ENCODE measurements around the gene TUSC2. TPM values are rescaled to one million over a fixed set of nuclear protein-coding genes. Genes with fewer than 3 reads are reported as not detected.

TUSC2 gene
- polyA plus RNA-seq, 1 of the 3 experiments (the other 2 are of a cell fraction): 58.7 TPM

DNA sequence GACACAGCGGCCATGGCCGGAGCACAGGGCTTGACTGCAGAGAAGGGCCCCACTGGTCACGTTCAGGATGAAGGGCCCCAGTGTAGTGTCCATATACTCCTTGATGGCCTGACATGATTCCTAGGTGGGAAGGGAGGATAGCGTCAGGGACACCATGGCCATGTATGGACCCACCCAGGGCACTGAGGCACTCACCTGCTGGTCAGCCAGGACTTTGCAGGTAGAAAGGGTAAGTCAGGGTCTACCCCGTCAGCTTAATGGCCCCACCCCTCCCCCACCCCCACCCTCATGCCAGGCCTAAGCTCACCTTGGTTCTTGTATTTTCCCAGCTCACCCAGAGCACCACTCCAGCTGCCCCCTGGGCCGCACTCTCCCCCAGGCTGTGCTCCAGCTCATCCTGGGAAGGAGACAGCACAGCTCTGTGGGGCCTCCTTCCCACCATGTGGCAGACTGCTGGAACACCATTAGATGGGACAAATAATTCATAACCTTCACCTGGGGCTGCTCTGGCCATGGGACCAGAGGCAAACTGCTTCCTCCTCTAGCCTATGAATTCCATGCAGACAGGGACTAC lies 27.3 kb downstream of the TUSC2 start:
- Histone ChIP-seq H3K27me3 (ENCODE audit: insufficient read depth) (no peaks in the 10 kb centered on the region), H3K79me2 (ENCODE audit: insufficient read depth) (peaks cover 7% of the 10 kb centered on the region; the same call in 1 of the 2 replicates), H3F3A (replicated peaks; ENCODE audit: insufficient read depth) (no peaks in the 10 kb centered on the region), H3K4me3 (ENCODE audit: low read depth in 2 of 2, low read length in 1 of 2) (no peak overlapping the region), H3K9me2 (no peaks in the 10 kb centered on the region), H3K27ac (ENCODE audit: low read depth in 2 of 2, low read length in 1 of 2) (no peak overlapping the region; a peak in 1 of 4 replicates), H3K4me1 (ENCODE audit: control insufficient read depth in 1 of 2, insufficient read depth in 2 of 2, low read depth in 1 of 2, low read length in 1 of 2) (peaks cover 10 to 38% of the 10 kb centered on the region in 2 experiments; a peak in 2 of 4 replicates), H3K36me3 (replicated peaks in 1 of 2; ENCODE audit: control insufficient read depth in 1 of 2, insufficient read depth in 2 of 2, low read length in 1 of 2) (peaks cover 0 to 6% of the 10 kb centered on the region in 2 experiments), H4K20me1 (ENCODE audit: insufficient read depth) (no peaks in the 10 kb centered on the region), H3K4me2 (peak overlapping the region; percentile 86), H3K9ac (no peak overlapping the region), H3K9me3 (no peaks in the 10 kb centered on the region), H2AFZ (ENCODE audit: low read depth) (no peak overlapping the region)
- no peak for DNase-seq
- POLR2A ChIA-PET: interaction anchor here (0.7 kb wide), 1 partner anchor 23 kb away, joined by 3 read pairs; no protein-coding TSS in a partner anchor
- CTCF ChIA-PET: interaction anchor here (1.0 to 7.7 kb wide), 2 partner anchors 19 to 41 kb away, joined by 3 to 45 read pairs; no protein-coding TSS in a partner anchor
- WGBS (ENCODE audit: low lambda C conversion rate): 100% methylated on average over 2 of the region's 6 CpGs
- TF ChIP-seq JUND (IDR thresholded peaks at IDR 0.05): no peak
- TF ChIP-seq, protein P1, sequence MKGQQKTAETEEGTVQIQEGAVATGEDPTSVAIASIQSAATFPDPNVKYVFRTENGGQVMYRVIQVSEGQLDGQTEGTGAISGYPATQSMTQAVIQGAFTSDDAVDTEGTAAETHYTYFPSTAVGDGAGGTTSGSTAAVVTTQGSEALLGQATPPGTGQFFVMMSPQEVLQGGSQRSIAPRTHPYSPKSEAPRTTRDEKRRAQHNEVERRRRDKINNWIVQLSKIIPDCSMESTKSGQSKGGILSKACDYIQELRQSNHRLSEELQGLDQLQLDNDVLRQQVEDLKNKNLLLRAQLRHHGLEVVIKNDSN (IDR thresholded peaks at IDR 0.05; ENCODE audit: borderline replicate concordance, low read depth): no peak
- no peak for TF ChIP-seq TEAD4 (IDR thresholded peaks at IDR 0.05; ENCODE audit: borderline replicate concordance, insufficient read depth)
- TF ChIP-seq, protein P2, sequence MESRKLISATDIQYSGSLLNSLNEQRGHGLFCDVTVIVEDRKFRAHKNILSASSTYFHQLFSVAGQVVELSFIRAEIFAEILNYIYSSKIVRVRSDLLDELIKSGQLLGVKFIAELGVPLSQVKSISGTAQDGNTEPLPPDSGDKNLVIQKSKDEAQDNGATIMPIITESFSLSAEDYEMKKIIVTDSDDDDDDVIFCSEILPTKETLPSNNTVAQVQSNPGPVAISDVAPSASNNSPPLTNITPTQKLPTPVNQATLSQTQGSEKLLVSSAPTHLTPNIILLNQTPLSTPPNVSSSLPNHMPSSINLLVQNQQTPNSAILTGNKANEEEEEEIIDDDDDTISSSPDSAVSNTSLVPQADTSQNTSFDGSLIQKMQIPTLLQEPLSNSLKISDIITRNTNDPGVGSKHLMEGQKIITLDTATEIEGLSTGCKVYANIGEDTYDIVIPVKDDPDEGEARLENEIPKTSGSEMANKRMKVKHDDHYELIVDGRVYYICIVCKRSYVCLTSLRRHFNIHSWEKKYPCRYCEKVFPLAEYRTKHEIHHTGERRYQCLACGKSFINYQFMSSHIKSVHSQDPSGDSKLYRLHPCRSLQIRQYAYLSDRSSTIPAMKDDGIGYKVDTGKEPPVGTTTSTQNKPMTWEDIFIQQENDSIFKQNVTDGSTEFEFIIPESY (IDR thresholded peaks at IDR 0.05; ENCODE audit: borderline replicate concordance, low read depth): no peak
- TF ChIP-seq, protein P3, sequence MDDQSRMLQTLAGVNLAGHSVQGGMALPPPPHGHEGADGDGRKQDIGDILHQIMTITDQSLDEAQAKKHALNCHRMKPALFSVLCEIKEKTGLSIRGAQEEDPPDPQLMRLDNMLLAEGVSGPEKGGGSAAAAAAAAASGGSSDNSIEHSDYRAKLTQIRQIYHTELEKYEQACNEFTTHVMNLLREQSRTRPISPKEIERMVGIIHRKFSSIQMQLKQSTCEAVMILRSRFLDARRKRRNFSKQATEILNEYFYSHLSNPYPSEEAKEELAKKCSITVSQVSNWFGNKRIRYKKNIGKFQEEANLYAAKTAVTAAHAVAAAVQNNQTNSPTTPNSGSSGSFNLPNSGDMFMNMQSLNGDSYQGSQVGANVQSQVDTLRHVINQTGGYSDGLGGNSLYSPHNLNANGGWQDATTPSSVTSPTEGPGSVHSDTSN (IDR thresholded peaks at IDR 0.05): no peak
- no peak for TF ChIP-seq TAF1 (IDR thresholded peaks at IDR 0.05; ENCODE audit: borderline replicate concordance, low read depth, low read length)

DNA sequence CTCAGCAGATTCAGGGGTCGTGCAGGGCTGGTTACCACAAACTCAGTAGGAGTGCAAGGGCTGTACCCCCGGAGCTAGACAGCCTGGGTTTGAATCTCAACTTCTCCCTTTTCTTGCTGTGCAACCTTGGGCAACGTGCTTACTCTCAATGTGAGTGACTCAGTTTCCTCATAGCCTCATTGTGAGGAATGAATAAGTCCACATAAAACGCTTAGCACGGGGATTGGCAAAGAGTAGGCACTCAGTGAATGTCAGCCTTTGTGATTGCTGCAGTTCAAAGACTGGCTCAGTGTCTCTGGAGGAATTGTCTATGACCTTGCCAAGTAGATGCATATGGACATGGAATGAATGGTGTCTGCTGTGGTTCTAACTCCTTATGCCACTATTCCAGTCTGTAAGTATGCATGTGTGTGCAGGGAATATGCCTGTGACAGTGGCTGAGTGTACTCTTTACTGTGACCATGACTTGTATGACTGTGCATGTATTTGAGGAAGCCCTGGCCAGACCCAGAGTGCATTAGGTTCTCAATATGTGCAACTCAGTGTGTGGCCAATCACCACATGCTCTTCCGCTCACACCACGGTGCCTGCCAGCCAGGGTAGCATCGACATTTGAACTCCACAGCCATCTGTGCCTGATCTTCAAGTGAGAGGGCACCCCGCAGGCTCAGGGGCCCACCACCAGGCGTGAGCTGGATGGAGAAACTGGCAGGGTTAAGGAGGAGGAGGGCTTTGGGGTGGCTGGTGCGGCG lies 27.9 kb downstream of the TUSC2 start:
- DNase-seq: no peak
- peaks cover 10 to 38% of the 10 kb centered on the region in 2 experiments; a peak in 2 of 4 replicates for H3K4me1 ChIP-seq (ENCODE audit: control insufficient read depth in 1 of 2, insufficient read depth in 2 of 2, low read depth in 1 of 2, low read length in 1 of 2)
- no peaks in the 10 kb centered on the region for H3K27me3 ChIP-seq (ENCODE audit: insufficient read depth)
- H3K4me3 ChIP-seq (ENCODE audit: low read depth in 2 of 2, low read length in 1 of 2): peak overlapping the region; percentile 52 to 66
- no peaks in the 10 kb centered on the region for H3F3A ChIP-seq (replicated peaks; ENCODE audit: insufficient read depth)
- no peaks in the 10 kb centered on the region for H3K9me2 ChIP-seq
- CTCF ChIA-PET: interaction anchor here (1.0 to 7.7 kb wide), 7 partner anchors 11 to 71 kb away, joined by 3 to 45 read pairs (median 4); partner anchors contain the start of gene LSMEM2
- POLR2A ChIA-PET: interaction anchor here (0.7 to 1.6 kb wide), 6 partner anchors 15 to 48 kb away, joined by 3 to 6 read pairs (median 4); partner anchors contain the start of gene TUSC2
- H3K9me3 ChIP-seq: no peaks in the 10 kb centered on the region
- H4K20me1 ChIP-seq (ENCODE audit: insufficient read depth): no peaks in the 10 kb centered on the region
- H2AFZ ChIP-seq (ENCODE audit: low read depth): peak overlapping the region; percentile 80
- peak overlapping the region; percentile 62 for H3K9ac ChIP-seq
- 55% methylated on average over 8 of the region's 12 CpGs for WGBS (ENCODE audit: low lambda C conversion rate)
- peak overlapping the region; percentile 86 for H3K4me2 ChIP-seq
- H3K79me2 ChIP-seq (ENCODE audit: insufficient read depth): peaks cover 7% of the 10 kb centered on the region; the same call in 1 of the 2 replicates
- H3K27ac ChIP-seq (ENCODE audit: low read depth in 2 of 2, low read length in 1 of 2): peak overlapping the region; percentile 54 to 79; a peak in 3 of 4 replicates
- H3K36me3 ChIP-seq (replicated peaks in 1 of 2; ENCODE audit: control insufficient read depth in 1 of 2, insufficient read depth in 2 of 2, low read length in 1 of 2): peaks cover 0 to 6% of the 10 kb centered on the region in 2 experiments
- TF ChIP-seq GABPA (IDR thresholded peaks at IDR 0.05; ENCODE audit: low read depth) (no peak), TAF1 (IDR thresholded peaks at IDR 0.05; ENCODE audit: borderline replicate concordance, low read depth, low read length) (no peak), NFIC (IDR thresholded peaks at IDR 0.05; ENCODE audit: borderline replicate concordance) (no peak), CHD2 (IDR thresholded peaks at IDR 0.05; ENCODE audit: low read length, partially characterized antibody) (no peak), RXRA (IDR thresholded peaks at IDR 0.05; ENCODE audit: borderline replicate concordance, low read depth) (no peak), SIN3A (IDR thresholded peaks at IDR 0.05; ENCODE audit: borderline replicate concordance, low read depth, low read length) (no peak)
- TF ChIP-seq, protein P4, sequence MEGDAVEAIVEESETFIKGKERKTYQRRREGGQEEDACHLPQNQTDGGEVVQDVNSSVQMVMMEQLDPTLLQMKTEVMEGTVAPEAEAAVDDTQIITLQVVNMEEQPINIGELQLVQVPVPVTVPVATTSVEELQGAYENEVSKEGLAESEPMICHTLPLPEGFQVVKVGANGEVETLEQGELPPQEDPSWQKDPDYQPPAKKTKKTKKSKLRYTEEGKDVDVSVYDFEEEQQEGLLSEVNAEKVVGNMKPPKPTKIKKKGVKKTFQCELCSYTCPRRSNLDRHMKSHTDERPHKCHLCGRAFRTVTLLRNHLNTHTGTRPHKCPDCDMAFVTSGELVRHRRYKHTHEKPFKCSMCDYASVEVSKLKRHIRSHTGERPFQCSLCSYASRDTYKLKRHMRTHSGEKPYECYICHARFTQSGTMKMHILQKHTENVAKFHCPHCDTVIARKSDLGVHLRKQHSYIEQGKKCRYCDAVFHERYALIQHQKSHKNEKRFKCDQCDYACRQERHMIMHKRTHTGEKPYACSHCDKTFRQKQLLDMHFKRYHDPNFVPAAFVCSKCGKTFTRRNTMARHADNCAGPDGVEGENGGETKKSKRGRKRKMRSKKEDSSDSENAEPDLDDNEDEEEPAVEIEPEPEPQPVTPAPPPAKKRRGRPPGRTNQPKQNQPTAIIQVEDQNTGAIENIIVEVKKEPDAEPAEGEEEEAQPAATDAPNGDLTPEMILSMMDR (IDR thresholded peaks at IDR 0.05): no peak
- TF ChIP-seq, protein P1 (IDR thresholded peaks at IDR 0.05; ENCODE audit: borderline replicate concordance, low read depth): no peak
- TF ChIP-seq, protein P5, sequence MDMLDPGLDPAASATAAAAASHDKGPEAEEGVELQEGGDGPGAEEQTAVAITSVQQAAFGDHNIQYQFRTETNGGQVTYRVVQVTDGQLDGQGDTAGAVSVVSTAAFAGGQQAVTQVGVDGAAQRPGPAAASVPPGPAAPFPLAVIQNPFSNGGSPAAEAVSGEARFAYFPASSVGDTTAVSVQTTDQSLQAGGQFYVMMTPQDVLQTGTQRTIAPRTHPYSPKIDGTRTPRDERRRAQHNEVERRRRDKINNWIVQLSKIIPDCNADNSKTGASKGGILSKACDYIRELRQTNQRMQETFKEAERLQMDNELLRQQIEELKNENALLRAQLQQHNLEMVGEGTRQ (IDR thresholded peaks at IDR 0.05; ENCODE audit: borderline replicate concordance, low read depth, low read length): no peak
- TF ChIP-seq, protein P6, sequence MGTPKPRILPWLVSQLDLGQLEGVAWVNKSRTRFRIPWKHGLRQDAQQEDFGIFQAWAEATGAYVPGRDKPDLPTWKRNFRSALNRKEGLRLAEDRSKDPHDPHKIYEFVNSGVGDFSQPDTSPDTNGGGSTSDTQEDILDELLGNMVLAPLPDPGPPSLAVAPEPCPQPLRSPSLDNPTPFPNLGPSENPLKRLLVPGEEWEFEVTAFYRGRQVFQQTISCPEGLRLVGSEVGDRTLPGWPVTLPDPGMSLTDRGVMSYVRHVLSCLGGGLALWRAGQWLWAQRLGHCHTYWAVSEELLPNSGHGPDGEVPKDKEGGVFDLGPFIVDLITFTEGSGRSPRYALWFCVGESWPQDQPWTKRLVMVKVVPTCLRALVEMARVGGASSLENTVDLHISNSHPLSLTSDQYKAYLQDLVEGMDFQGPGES (IDR thresholded peaks at IDR 0.05; ENCODE audit: low read depth, low read length): no peak
